Measurements from ENCODE around the gene CHN1.

CHN1 gene

DNA sequence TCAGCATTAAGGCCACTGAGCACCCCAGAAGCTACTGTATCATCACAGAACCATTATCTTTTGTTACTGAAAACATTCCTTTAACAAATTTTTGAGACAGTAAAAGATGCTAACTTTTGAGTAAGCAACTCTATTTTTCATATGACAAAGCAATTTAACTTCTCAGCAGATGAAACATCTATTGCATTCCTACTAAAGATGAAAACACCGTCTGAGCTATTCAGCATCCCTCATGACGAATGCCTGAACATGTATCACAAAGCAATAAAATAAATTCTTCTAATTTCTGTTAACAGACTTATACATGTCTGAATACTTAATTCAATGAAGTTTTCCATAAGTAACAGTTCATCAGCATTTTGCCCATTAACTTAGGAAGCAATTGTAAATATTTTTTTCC lies 23.9 kb downstream of the CHN1 start:
- no peak for DNase-seq (ENCODE audit: low read depth)
- TF ChIP-seq, protein P1, sequence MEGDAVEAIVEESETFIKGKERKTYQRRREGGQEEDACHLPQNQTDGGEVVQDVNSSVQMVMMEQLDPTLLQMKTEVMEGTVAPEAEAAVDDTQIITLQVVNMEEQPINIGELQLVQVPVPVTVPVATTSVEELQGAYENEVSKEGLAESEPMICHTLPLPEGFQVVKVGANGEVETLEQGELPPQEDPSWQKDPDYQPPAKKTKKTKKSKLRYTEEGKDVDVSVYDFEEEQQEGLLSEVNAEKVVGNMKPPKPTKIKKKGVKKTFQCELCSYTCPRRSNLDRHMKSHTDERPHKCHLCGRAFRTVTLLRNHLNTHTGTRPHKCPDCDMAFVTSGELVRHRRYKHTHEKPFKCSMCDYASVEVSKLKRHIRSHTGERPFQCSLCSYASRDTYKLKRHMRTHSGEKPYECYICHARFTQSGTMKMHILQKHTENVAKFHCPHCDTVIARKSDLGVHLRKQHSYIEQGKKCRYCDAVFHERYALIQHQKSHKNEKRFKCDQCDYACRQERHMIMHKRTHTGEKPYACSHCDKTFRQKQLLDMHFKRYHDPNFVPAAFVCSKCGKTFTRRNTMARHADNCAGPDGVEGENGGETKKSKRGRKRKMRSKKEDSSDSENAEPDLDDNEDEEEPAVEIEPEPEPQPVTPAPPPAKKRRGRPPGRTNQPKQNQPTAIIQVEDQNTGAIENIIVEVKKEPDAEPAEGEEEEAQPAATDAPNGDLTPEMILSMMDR (IDR thresholded peaks at IDR 0.05; ENCODE audit: insufficient read depth, low read depth, low read length, missing control alignments) = no peak

DNA sequence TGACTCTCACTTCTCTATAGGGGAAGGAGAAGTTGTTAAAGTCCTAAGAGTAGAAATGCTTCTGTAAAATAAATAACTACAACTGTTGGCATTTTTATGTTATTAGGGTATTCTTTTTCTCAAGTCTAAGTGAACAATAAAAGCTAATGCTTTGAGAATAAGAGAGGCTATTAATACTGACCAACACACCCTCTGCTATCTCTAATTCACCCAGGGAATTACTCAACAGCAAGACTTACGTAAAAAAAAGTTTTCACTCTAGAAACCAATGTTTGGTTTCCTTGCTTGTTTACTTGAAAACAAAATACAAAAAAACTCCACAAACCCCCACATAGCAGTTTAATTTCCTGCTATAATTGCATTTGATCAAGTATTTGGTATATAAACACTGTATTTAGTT lies 25.2 kb downstream of the CHN1 start:
- DNase-seq (ENCODE audit: low read depth) = no peak
- H3K4me3 ChIP-seq (ENCODE audit: low read length) = no peak overlapping the region
- TF ChIP-seq, protein P1 (IDR thresholded peaks at IDR 0.05; ENCODE audit: insufficient read depth, low read depth, low read length, missing control alignments) = no peak

More for the DNA sequence above, 23.9 kb downstream of the CHN1 start:
- H3K4me3 ChIP-seq (ENCODE audit: low read length) = no peak overlapping the region

DNA sequence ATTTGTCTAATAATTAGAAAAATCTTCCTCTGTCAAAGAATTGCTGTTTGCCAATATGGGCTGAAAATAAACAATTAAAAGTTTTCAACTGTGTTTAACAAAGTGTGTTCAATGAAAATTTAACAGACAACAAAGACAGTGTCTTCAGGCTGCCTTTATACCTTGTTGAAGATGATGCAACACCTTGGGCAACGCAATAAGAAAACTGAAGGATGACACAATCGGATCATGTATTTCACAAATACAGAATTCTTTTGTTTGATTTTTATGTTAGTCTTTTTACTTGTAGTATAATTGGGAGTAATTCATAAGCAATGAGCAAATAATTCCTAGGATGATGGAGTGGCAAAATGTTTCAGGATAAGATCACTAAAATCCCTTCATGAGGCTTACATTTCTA lies 27.8 kb downstream of the CHN1 start:
- DNase-seq (ENCODE audit: low read depth) = peak; percentile 64
- TF ChIP-seq, protein P1 (IDR thresholded peaks at IDR 0.05; ENCODE audit: insufficient read depth, low read depth, low read length, missing control alignments) = no peak
- H3K4me3 ChIP-seq (ENCODE audit: low read length) = no peak overlapping the region

DNA sequence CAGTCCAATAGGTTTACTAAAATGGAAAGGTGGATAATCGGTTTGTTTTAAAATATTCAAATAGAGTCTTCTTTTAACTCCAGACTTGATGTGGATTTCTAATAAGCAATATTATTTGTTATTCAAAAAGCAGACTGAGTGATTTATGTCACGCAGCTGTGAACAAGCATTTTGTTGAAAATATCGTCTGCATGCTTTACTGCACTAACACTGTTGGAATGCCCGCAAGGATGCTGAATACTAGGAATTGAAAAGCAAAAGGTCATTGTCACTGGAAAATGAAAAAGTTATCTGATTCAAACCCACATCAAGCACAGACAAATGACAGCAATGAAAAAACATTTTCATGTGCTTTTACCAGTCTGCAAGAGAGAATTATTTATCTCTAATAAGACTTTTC lies 31.1 kb downstream of the CHN1 start:
- no peak for DNase-seq (ENCODE audit: low read depth)

DNA sequence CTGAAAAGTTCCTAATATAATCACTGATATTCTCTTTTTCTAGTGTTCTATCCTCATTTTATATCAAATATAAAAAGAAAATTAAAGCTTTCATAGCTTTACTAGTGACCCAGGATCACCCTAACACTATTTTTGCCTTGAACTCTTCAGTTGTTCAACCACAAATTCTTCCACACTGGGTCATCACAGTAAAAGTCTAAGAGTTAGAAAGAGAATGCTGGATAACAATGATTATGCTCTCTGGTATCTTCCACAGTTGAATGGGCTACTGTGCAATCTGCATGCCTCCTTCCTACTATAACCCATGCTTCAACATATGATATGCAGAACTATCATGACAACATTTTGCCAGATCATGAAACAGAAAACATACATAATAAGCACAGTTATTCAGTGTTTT lies 32.3 kb downstream of the CHN1 start:
- no peak overlapping the region for H3K4me3 ChIP-seq (ENCODE audit: low read length)
- TF ChIP-seq, protein P1 (IDR thresholded peaks at IDR 0.05; ENCODE audit: insufficient read depth, low read depth, low read length, missing control alignments) = no peak
- peak; percentile 31 for DNase-seq (ENCODE audit: low read depth)

More for the DNA sequence above, 31.1 kb downstream of the CHN1 start:
- H3K4me3 ChIP-seq (ENCODE audit: low read length) = no peak overlapping the region
- TF ChIP-seq, protein P1 (IDR thresholded peaks at IDR 0.05; ENCODE audit: insufficient read depth, low read depth, low read length, missing control alignments) = no peak

DNA sequence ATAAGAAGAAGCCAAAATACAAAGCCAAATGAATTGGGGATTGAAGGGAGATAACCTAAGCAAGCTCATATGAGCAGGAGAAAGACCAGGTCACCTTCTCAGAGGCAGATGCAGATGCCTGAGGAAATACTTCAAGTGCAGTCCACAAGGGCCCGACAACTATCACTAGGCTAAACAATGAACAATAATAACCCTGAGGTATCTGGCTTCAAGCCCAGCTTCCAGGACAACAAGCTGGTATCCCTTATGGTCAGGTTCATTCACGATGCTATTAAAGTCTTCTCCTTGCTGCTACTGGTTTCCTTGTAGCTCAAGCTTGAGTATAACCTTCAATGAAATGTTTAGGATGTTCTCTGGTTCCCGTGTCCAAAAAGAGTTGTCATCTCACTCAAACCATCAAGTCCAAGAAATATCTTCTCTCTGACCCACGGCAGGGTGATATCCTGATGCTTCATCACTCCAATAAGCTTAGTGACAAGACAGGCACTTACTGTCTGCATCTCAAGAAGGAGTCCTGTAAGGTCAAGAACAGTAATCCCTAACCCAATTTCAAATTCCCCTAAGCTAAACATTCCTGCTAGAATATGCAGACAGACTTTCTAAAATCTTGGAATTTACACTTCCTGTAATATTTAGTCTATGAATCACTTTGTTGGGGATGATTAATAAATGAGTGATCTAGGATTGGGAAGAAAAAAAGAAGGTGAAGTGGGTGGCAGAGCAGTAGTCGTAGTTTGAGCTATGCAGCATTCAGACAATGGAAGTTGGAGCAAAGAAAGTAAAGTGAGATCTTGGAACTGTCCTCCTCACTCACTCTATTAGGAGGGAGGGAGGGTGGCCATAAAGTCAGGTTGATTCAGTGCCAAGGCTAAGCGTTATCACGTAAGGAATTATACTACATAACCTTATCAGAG lies 33.1 kb downstream of the CHN1 start:
- no peak overlapping the region for H3K4me3 ChIP-seq (ENCODE audit: low read length)
- TF ChIP-seq, protein P1 (IDR thresholded peaks at IDR 0.05; ENCODE audit: insufficient read depth, low read depth, low read length, missing control alignments) = no peak
- peak; percentile 75 for DNase-seq (ENCODE audit: low read depth)
